HepG2 (cell line): ENCODE results near the gene VPS52. TPM values are rescaled to one million over a fixed set of nuclear protein-coding genes. Genes with fewer than 3 reads are reported as not detected.

Source experiments
- GATAD2A ChIP-seq: IDR thresholded peaks from 2 replicates; pipeline ENCODE4 v1.6.1; 2016
- KDM5B ChIP-seq: sonication (generic); formaldehyde crosslinking; IDR thresholded peaks from 2 replicates; pipeline ENCODE4 v1.4.0; 2020; ENCODE audit warnings: missing genetic modification reagents, mild to moderate bottlenecking, borderline replicate concordance
- MXI1 ChIP-seq: IDR thresholded peaks from 3 replicates; pipeline ENCODE4 v1.6.1; 2012; ENCODE audit warnings: low read depth, low read length, inconsistent platforms, borderline replicate concordance
- SNAPC2 ChIP-seq: sonication (generic); formaldehyde crosslinking; IDR thresholded peaks from 2 replicates; pipeline ENCODE4 v1.8.1; 2022; ENCODE audit warnings: mild to moderate bottlenecking, missing genetic modification reagents
- TGIF2 ChIP-seq: IDR thresholded peaks from 2 replicates; pipeline ENCODE4 v1.6.1; 2016; ENCODE audit warnings: control low read depth, missing compliant biosample characterization
- ZFYVE20 ChIP-seq: sonication (generic); formaldehyde crosslinking; IDR thresholded peaks from 2 replicates; pipeline ENCODE4 v1.8.0; 2023; ENCODE audit warnings: low read depth, mild to moderate bottlenecking, moderate library complexity, missing genetic modification reagents, borderline replicate concordance
- ZNF17 ChIP-seq: sonication (generic); formaldehyde crosslinking; IDR thresholded peaks from 2 replicates; pipeline ENCODE4 v1.5.0; 2020; ENCODE audit warnings: mild to moderate bottlenecking, missing genetic modification reagents
- ZNF263 ChIP-seq: sonication (generic); formaldehyde crosslinking; IDR thresholded peaks from 2 replicates; pipeline ENCODE4 v1.4.0; 2020; ENCODE audit warnings: missing genetic modification reagents
- ZNF350 ChIP-seq: sonication (generic); formaldehyde crosslinking; IDR thresholded peaks from 2 replicates; pipeline ENCODE4 v1.4.0; 2020; ENCODE audit warnings: mild to moderate bottlenecking, low read depth, missing genetic modification reagents, borderline replicate concordance
- ZNF83 ChIP-seq: sonication (generic); formaldehyde crosslinking; IDR thresholded peaks from 2 replicates; pipeline ENCODE4 v1.4.0; 2020; ENCODE audit warnings: missing genetic modification reagents, mild to moderate bottlenecking, borderline replicate concordance
- ZNF850 ChIP-seq: sonication (generic); formaldehyde crosslinking; conservative IDR thresholded peaks from 2 replicates; pipeline ENCODE4 v1.9.0; 2021; ENCODE audit warnings: mild to moderate bottlenecking, missing genetic modification reagents
- ZNF891 ChIP-seq: sonication (generic); formaldehyde crosslinking; IDR thresholded peaks from 2 replicates; pipeline ENCODE4 v1.5.0; 2020; ENCODE audit warnings: mild to moderate bottlenecking, missing genetic modification reagents
- polyA plus RNA-seq, 8 experiments: library from polyadenylated mRNA; depleted of rRNA in 3 of 8; stranded (reverse) in 7 of 8; unstranded in 1 of 8; fragments of >200 nt; fragmentation: Illumina TruSeq in 4 of 8; extraction: Trizol in 4 of 8; gene quantifications; 2 replicates each; pipeline versions ENCODE4 v1.2.1 to v1.2.3, GENCODE V29; 2011 to 2016; ENCODE audit warnings: low read depth in 4 of 8, missing spikeins in 1 of 8, mixed read lengths in 1 of 8; ENCODE audit not compliant: insufficient read depth in 1 of 8
- total RNA-seq, 5 experiments: library from RNA; depleted of rRNA; stranded (reverse); fragments of >200 nt; fragmentation: Illumina TruSeq; extraction: Trizol; gene quantifications; 2 replicates each; pipeline ENCODE4 v1.2.3, GENCODE V29; 2016; ENCODE audit warnings: low read depth in 1 of 5
- TF ChIP-seq, protein P1 (sequence below): sonication (generic); formaldehyde crosslinking; IDR thresholded peaks from 2 replicates; pipeline ENCODE4 v1.4.0; 2020; ENCODE audit warnings: missing genetic modification reagents, mild to moderate bottlenecking, borderline replicate concordance
- TF ChIP-seq, protein P2 (sequence below): sonication (generic); formaldehyde crosslinking; IDR thresholded peaks from 2 replicates; pipeline ENCODE4 v1.5.0; 2020; ENCODE audit warnings: mild to moderate bottlenecking, missing genetic modification reagents
- TF ChIP-seq, protein P3 (sequence below): sonication (generic); formaldehyde crosslinking; IDR thresholded peaks from 2 replicates; pipeline ENCODE4 v1.4.0; 2020; ENCODE audit warnings: missing genetic modification reagents, borderline replicate concordance
- TF ChIP-seq, protein P4 (sequence below): sonication (generic); formaldehyde crosslinking; IDR thresholded peaks from 2 replicates; pipeline ENCODE4 v1.8.1; 2022; ENCODE audit warnings: mild to moderate bottlenecking, missing genetic modification reagents
- TF ChIP-seq, protein P5 (sequence below): sonication (generic); formaldehyde crosslinking; IDR thresholded peaks from 2 replicates; pipeline ENCODE4 v1.4.0; 2020; ENCODE audit warnings: mild to moderate bottlenecking, missing genetic modification reagents

The VPS52 gene
- total and polyA plus RNA-seq, 2 of the 13 experiments (the other 11 are each of a cell fraction or from before 2014, with no cell fraction given): 48.9 to 85.5 TPM

DNA sequence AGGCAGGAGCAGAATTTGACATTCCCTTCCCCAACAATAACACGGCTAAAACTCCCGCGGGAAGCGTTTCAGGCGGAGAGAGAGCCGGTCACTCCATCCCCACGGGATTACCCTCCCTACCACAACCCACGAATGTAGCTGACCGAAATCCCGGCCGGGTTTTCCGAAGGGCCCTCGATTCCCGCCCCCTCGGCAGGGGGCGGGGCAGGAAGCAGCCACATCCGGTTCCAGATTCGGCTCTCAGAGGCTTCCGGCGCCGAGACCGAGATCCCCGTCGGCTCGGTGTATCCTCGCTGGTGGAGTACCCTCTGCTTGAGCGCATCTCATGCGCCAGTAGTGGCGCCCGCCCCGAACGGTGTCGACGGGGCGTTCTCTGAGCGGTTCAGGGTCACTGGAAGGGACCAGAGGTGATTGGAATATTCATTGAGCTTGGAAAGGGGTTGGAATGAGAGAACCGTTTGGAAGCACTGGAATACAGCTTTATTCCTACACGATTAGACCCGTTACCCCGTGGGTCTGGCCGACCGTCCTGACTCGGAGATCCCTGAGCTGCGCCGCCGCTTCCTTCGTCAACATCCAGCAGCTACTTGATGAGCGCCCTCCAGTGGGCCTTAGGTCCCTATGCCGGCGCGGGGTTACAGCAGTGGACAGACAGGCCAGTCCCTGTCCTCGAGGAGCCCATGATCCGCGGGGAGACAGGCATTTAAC is 27.7 kb upstream of the VPS52 start (continued):
- TF ChIP-seq, protein P1, sequence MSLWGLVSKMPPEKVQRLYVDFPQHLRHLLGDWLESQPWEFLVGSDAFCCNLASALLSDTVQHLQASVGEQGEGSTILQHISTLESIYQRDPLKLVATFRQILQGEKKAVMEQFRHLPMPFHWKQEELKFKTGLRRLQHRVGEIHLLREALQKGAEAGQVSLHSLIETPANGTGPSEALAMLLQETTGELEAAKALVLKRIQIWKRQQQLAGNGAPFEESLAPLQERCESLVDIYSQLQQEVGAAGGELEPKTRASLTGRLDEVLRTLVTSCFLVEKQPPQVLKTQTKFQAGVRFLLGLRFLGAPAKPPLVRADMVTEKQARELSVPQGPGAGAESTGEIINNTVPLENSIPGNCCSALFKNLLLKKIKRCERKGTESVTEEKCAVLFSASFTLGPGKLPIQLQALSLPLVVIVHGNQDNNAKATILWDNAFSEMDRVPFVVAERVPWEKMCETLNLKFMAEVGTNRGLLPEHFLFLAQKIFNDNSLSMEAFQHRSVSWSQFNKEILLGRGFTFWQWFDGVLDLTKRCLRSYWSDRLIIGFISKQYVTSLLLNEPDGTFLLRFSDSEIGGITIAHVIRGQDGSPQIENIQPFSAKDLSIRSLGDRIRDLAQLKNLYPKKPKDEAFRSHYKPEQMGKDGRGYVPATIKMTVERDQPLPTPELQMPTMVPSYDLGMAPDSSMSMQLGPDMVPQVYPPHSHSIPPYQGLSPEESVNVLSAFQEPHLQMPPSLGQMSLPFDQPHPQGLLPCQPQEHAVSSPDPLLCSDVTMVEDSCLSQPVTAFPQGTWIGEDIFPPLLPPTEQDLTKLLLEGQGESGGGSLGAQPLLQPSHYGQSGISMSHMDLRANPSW: peak; percentile 94
- no peak for TF ChIP-seq ZNF83 (CRISPR knock-in tag)
- TF ChIP-seq GATAD2A: peak; percentile 68; the same call in 1 of the 2 replicates
- TF ChIP-seq, protein P2, sequence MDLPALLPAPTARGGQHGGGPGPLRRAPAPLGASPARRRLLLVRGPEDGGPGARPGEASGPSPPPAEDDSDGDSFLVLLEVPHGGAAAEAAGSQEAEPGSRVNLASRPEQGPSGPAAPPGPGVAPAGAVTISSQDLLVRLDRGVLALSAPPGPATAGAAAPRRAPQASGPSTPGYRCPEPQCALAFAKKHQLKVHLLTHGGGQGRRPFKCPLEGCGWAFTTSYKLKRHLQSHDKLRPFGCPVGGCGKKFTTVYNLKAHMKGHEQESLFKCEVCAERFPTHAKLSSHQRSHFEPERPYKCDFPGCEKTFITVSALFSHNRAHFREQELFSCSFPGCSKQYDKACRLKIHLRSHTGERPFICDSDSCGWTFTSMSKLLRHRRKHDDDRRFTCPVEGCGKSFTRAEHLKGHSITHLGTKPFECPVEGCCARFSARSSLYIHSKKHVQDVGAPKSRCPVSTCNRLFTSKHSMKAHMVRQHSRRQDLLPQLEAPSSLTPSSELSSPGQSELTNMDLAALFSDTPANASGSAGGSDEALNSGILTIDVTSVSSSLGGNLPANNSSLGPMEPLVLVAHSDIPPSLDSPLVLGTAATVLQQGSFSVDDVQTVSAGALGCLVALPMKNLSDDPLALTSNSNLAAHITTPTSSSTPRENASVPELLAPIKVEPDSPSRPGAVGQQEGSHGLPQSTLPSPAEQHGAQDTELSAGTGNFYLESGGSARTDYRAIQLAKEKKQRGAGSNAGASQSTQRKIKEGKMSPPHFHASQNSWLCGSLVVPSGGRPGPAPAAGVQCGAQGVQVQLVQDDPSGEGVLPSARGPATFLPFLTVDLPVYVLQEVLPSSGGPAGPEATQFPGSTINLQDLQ (CRISPR knock-in tag): 0 out of 2 replicates have a peak, but pooled peaks have one; percentile 56
- no peak for TF ChIP-seq ZNF850 (CRISPR knock-in tag)
- peak; percentile 96 for TF ChIP-seq KDM5B
- TF ChIP-seq ZFYVE20 (CRISPR knock-in tag): 0 out of 2 replicates have a peak, but pooled peaks have one; percentile 8
- TF ChIP-seq ZNF891 (CRISPR knock-in tag): peak; percentile 69; the same call in 1 of the 2 replicates
- TF ChIP-seq, protein P3, sequence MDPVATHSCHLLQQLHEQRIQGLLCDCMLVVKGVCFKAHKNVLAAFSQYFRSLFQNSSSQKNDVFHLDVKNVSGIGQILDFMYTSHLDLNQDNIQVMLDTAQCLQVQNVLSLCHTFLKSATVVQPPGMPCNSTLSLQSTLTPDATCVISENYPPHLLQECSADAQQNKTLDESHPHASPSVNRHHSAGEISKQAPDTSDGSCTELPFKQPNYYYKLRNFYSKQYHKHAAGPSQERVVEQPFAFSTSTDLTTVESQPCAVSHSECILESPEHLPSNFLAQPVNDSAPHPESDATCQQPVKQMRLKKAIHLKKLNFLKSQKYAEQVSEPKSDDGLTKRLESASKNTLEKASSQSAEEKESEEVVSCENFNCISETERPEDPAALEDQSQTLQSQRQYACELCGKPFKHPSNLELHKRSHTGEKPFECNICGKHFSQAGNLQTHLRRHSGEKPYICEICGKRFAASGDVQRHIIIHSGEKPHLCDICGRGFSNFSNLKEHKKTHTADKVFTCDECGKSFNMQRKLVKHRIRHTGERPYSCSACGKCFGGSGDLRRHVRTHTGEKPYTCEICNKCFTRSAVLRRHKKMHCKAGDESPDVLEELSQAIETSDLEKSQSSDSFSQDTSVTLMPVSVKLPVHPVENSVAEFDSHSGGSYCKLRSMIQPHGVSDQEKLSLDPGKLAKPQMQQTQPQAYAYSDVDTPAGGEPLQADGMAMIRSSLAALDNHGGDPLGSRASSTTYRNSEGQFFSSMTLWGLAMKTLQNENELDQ (CRISPR knock-in tag): 0 out of 2 replicates have a peak, but pooled peaks have one; percentile 7
- TF ChIP-seq SNAPC2 (CRISPR knock-in tag): no peak
- peak; percentile 96; the same call in 1 of the 2 replicates for TF ChIP-seq ZNF350 (CRISPR knock-in tag)
- TF ChIP-seq MXI1: peak; percentile 66; the same call in 1 of the 3 replicates
- TF ChIP-seq ZNF263: peak; percentile 73
- TF ChIP-seq, protein P4, sequence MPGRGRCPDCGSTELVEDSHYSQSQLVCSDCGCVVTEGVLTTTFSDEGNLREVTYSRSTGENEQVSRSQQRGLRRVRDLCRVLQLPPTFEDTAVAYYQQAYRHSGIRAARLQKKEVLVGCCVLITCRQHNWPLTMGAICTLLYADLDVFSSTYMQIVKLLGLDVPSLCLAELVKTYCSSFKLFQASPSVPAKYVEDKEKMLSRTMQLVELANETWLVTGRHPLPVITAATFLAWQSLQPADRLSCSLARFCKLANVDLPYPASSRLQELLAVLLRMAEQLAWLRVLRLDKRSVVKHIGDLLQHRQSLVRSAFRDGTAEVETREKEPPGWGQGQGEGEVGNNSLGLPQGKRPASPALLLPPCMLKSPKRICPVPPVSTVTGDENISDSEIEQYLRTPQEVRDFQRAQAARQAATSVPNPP (CRISPR knock-in tag): peak; percentile 85; the same call in 1 of the 2 replicates
- TF ChIP-seq, protein P5, sequence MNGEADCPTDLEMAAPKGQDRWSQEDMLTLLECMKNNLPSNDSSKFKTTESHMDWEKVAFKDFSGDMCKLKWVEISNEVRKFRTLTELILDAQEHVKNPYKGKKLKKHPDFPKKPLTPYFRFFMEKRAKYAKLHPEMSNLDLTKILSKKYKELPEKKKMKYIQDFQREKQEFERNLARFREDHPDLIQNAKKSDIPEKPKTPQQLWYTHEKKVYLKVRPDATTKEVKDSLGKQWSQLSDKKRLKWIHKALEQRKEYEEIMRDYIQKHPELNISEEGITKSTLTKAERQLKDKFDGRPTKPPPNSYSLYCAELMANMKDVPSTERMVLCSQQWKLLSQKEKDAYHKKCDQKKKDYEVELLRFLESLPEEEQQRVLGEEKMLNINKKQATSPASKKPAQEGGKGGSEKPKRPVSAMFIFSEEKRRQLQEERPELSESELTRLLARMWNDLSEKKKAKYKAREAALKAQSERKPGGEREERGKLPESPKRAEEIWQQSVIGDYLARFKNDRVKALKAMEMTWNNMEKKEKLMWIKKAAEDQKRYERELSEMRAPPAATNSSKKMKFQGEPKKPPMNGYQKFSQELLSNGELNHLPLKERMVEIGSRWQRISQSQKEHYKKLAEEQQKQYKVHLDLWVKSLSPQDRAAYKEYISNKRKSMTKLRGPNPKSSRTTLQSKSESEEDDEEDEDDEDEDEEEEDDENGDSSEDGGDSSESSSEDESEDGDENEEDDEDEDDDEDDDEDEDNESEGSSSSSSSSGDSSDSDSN: peak; percentile 77; the same call in 1 of the 2 replicates
- peak; percentile 85 for TF ChIP-seq TGIF2 (CRISPR knock-in tag)
- no peak for TF ChIP-seq ZNF17 (CRISPR knock-in tag)
